ENCODE results near the gene BSN.

The BSN gene

DNA sequence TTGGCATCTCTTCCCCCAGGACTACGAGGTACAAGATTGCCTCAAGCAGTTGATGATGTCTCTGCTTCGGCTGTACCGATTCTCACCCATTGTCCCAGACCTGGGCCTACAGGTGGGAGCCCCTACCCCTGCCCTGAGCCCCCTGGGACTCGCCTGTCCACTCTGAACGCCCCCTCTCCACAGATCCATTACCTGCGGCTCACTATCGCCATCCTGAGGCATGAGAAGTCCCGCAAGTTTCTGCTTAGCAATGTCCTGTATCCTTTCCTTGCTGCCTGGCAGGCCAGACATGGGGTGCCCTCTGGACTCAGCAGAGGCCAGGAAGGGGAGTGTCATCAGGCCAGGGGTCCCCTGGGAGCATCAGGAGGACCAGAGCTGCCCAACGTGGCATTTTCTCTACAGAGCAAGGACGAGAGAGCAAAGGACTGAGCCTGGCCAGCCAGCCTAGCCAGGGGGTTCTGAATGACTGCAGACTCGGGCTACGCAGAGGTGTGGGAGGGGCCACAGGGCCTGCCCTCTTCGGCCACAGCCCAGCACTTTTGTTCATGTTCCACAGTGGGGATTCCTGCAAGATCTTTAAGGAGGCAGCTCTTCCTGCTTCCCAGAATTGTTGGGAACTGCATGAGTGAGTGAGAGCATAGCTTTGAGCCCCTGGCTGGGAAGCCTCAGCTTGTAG lies 146.3 kb downstream of the BSN start:
- no peak for DNase-seq

DNA sequence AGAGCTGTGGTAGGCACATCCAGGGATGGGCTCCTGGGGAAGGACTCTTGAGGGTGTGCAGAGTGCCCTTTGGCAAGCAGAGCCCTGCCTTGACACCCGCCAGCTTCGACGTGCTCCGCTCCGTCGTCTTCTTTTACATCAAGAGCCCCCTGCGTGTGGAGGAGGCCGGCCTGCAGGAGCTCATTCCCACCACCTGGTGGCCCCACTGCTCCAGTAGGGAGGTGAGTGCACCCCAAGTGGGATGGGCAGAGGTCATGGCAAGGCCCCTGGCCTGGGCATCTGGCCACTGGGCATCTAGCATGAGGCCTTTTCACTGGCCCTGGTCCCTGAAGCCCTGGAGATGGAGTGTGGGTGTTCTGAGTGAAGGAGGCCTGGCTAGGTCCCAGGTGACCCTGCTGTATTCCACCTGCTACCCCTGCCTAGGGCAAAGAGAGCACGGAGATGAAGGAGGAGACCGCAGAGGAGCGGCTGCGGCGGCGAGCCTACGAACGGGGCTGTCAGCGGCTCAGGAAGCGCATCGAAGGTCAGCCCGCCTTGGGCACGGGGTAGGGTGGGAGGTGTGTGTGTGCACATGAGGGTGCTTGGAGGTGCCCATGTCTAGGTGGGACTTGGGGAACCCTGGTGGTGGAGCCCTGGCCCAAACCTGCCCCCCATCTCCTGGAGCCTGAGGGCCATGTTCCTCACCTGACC lies 147.3 kb downstream of the BSN start:
- no peak for DNase-seq

DNA sequence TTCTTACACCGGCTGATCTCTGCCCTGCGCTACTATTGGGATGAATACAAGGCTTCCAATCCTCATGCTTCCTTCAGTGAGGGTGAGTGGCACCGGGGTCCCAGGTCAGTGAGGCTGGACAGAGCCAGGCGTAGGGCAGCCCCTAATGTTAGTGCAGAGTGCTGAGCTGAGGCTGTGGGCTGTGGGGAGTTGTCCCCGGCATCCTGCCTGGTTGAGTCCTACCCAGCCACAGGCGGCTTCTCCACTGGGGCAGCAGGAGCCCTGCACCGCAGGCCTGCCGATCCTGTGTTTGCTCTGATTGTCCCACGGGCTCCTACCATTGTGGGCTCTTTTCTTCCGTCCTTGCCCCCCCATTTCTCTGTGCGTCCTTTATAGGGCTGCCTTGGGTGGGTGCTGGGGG lies 148.4 kb downstream of the BSN start:
- DNase-seq: no peak

DNA sequence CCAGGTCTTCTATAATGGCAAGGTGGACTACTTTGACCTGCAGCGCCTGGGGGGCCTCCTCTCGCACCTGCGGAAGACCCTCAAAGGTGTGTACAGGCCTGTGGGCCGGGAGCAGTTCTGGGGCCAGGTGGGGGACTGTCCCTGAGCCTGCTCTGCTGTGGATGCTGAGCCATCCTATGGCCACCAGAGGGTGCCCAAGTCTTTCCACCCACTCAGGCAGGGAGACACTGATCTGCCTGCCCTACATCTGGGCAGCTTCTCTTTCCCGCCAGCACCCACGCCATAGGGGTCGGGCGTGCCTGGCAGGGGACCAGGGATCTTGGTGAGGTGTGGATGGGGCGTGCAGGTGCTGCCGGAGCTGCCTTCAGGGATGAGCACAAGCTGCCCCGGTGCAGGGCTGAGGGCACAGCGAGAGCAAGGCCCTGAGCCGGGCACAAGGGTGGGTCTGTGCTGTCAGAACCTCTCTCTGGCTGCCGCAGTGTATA lies 149.2 kb downstream of the BSN start:
- peak; percentile 8 for DNase-seq

DNA sequence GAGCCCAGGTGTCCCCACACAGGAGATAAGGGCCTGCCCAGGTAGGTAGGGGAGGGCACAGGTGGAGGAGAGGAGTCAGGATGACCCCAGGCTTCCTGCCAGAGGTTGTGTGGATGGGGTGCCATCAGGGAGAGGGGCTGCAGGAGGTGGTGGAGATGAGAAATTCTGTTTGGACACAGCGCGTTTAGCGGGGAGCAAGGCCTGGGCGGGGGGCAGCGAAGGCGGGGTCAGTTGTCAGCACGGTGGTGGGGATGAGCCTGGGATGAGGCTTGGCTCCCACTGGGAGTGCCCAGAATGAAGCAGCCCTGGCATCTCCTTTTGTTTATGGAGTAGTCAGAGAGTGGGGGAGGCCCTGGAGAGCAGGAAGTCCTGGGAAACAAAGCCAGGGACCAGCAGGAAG lies 149.7 kb downstream of the BSN start:
- DNase-seq: no peak

DNA sequence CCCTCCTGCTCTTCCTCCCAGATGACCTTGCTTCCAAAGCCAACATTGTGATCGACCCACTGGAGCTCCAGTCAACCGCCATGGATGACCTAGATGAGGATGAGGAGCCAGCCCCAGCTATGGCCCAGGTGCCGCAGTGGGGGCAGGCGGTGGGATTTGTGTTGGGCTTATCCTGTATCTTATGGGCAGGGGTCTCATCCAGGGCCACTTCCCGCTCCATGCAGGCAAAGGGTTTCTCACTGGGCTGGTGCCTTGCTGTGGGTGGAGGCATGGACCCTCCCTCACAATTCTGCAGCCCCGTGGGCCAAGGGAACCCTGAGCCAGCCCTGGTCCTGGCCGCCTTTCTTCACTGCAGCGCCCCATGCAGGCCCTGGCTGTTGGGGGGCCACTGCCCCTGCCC lies 150.4 kb downstream of the BSN start:
- no peak for DNase-seq

DNA sequence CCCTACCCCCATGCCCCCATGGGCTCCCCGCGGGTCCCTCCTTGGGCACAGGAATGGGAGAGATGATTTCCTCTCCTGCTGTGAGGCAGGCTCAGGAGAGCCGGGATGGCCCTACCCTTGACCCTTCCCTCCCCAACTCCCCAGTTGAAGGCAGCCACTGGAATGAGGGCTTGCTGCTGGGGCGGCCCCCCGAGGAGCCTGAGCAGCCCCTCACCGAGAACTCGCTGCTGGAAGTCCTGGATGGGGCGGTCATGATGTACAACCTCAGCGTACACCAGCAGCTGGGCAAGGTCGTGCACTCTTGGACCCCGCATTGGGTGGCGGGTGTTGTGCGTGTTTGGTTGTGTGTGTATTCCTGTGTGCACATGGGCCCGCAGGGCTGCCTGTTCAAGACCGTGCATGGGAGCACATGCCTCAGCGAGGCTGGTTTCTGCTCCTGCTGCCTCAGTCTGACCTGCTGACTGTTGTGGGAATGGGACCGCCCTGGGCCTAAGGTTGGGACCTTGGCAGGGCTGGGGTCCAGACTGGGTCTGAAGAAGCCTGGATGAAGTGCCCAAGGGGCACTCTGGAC lies 151.2 kb downstream of the BSN start:
- no peak for DNase-seq

DNA sequence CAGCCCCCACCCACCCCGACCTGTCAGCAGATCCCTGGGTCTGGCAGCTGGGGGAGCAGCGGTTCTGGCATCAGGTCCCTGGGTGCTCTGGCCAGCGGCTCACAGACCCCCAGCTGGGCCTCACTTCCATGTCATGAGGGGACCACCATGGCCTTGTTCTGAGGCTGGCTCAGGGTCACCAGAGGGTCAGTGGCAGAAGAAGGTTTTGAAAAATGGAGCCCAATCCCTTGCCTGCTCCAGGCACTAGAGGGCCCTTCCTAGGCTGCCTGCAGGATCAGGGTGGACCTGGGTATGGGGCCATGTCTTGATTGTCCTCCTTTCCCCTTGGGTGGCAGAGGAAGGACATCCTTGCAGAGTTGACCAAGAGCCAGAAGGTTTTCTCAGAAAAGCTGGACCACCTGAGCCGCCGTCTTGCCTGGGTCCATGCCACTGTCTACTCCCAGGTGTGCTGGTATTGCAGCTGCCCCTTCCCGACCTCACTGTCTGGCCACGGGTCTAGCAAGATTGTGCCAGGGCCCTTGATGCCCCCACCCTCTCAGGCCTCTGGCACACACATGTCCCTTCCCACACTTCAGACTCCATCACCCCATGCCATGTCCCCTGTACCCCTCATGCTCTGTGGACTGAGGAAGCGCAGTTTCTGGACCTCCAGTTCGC lies 152.3 kb downstream of the BSN start:
- no peak for DNase-seq

DNA sequence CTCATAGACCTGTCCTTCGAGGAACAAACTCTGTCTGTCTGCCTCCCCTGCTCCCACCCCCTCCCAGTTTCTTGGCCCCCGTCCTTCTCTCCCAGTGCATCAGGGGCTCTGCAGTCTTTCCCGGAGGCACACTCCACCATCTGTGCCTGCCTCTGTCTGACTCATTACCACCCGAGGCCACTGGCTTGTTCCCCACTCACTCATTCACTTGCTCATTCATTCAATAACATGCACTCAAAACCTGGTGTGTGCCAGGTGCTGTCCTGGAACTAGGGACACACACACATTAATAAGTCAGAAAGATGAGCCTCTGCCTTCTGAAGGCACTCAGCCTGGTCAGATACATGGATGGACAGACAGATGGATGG lies 152.8 kb downstream of the BSN start:
- DNase-seq: no peak

DNA sequence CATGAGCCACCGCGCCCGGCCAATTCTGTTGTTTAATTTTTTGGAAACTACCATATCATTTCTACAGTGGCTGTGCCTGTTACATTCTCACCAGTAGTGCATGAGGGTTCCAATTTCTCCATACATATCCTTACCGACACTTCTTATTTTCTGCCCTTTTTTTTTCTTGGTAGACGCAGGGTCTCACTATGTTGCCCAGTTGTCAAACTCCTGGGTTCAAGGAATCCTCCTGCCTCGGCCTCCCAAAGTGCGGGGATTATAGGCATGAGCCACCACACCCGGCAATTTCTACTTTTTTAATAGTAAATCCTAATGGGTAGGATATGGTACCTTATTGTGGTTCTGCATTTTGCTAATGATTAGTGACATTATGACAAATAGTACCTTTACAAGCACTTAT lies 155.6 kb downstream of the BSN start:
- DNase-seq: no peak

DNA sequence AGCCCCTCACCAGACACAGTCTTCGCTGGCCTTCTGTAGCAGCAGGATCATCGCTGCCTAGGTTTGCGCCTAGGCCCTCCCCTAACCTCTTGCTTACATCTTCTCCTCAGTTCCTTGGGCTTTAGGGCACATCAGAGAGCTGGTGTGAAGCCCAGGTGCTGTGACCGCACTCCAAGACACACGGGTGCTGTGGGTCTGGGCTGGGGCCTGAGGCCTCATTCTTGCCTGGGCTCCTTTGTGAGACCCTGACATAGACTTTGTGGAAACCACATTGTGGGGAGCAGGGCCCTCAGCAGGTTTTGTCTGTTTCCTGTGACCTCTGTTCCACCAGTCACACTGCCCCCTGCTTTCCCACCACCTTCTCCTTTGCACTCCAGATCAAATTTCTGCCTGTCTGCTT lies 157.2 kb downstream of the BSN start:
- no peak for DNase-seq

DNA sequence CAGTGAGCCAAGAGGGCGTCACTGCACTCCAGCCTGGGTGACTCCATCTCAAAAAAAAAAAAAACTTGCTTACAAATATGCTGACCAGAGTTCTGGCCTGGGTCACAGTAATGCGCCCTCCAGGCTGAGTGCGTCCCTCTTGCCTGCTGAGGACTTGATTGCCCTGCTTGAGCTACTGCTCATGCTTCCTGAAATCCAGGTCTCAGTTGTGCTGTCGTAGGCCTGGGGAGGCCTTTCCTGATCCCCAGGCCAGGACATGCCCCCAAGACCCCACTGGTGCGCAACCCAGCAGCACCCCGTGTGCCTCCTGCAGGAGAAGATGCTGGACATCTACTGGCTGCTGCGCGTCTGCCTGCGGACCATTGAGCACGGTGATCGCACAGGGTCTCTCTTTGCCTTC lies 157.9 kb downstream of the BSN start:
- DNase-seq: no peak

DNA sequence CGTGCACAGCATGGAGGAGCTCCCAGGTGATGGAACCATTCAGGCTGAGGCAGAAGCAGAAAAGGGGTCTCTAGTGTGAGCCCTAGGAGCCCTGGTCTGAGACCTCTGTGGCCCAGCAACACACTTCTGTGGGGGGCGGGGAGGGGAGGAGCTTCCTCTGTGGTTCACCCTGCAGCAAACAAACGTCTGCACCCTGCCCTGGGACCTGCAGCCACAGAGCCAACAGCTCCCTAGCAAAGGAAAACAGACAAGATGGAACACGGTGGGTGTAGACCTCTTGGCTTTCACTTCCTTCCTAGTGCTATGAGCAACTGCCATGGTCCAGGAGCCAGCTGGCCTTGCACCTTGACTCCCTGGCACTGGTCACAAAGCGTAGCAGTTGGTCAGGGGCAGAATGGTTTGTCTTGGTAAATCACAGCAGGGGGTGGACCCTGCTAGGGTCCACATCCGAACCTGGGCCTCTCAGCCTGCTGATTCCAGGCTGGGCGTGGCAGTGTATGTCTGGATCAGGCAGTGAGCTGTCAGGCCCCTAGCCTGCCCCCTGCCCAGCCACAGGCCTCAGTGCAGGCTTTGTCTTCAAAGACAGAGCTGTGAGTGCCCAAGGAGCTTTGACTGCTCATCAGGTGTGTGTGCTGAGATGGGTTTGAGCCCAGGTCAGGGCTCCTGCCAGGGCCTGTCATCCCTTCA lies 158.5 kb downstream of the BSN start:
- no peak for DNase-seq

DNA sequence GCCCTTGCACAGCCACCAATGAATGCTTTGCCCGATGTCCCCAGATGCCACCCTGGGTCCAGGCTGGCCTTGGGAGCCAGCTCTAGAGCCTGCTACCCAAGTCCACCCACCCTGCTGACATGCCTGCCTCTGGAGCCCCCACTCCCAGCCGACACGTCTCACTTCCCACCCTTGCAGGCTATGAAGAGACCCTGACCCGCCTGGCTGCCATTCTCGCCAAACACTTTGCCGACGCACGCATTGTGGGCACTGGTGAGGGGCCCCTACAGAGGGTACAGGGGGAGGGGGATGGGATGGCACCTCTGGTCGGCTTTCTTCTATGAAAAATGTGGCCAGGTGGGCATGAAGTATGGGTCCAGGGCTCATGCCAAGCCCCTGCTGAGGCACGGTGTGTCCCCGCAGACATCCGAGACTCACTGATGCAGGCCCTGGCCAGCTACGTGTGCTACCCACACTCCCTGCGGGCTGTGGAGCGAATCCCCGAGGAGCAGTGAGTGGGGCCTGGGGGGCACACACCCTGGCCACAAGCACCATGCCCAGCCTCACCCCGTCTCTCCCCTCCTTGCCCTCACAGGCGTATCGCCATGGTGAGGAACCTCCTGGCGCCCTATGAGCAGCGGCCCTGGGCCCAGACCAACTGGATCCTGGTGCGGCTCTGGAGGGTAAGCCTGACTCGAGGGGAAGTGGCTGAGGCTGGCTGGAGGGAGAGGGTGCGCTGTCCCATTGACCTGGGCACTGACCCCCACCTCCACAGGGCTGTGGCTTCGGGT lies 159.2 kb downstream of the BSN start:
- no peak for DNase-seq

DNA sequence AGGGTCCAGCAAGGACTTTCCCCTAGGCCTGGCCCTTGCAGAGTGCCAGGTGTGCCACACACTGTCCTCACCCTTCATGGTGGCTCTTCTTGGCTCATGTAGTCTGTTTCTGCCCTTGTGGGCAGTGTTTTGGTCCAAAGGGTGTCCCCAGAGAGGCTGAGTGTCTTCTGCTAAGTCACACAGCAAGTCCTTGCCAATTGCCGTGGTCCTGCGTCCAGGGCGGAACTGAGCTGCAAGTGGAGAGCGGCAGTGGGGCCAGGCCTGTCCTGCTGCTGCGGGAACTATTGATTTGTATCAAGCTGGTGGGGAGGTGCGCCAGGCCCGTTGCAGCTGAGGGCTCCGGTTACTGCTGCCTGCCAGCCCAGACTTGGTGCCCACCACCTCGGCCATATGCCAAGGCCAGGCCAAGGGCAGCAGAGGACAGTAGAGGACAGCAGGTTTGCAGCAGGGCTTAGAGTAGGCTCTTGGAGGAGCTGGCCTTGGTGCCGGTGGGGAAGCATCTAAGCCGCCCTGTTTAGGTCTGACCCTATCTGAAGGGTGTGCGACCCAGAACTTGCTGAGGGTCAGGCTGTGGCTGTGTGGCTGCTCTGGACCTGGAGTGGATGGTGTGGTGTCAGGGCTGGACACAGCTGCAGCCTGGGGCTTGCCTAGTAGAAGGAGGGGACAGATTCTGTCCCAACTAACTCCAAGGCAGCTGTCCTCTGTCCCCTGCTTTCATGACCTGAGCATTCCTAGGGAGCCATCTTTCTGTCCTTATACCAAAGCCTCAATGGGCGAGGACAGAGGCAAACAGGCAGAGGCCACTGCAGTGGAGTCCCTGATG lies 160.7 kb downstream of the BSN start:
- no peak for DNase-seq

DNA sequence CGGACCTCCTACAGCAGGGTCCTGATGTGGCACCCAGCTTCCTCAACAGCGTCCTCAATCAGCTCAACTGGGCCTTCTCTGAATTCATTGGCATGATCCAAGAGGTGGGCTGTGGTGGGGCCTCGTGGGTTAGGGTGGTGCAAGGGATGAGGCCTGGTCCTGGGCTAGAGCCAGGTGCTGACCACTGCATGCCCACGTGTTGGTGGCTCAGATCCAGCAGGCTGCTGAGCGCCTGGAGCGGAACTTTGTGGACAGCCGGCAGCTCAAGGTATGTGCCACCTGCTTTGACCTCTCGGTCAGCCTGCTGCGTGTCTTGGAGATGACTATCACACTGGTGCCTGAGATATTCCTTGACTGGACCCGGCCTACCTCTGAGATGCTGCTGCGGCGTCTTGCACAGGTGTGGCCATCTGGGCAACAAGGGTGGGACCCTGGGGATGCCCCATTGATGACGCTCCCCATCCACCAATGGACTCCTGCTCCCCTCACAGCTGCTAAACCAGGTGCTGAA lies 161.4 kb downstream of the BSN start:
- DNase-seq: no peak

DNA sequence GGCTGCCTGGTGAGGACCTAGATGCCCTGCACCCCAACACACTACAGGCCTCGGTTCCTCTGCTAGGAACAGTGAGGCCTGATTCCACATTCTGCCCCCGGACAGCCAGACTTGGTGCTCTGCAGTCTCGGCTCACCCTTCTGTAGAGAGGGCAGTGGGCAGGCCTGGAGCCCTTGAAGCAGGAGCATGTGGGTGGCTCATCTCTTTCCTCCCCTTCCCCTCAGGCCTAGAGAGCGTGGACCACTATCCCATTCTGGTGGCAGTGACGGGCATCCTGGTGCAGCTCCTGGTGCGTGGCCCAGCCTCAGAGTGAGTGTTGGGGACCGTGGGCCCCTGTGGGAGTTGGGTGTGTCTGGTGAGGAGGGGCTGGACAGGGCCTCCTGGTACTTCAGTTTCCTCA lies 161.9 kb downstream of the BSN start:
- DNase-seq: no peak

DNA sequence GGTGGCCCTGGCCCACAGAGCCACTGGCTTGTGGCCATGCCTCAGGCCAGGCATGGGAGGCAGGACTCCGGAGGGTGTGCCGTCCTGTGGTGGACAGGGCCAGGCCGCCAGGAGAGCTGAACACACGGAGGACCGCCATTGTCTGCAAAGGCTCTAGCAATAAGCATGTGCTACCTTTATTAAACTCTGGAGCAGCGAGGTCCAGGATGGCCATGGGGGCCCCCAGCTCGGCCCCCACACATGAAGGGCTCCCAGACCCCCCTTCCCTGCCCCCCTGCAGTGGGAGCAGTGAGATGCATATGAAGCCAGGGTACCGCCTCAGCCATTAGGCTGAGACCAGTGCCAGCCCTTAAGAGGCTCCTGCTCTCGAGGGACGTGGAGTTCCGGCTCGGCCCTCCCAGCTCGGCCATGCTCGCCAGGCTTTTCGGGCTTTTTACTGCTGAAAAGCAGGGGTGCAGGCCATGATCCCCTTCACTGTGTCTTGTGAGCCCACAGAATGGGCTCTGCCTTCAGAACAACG lies 162.5 kb downstream of the BSN start:
- no peak for DNase-seq

DNA sequence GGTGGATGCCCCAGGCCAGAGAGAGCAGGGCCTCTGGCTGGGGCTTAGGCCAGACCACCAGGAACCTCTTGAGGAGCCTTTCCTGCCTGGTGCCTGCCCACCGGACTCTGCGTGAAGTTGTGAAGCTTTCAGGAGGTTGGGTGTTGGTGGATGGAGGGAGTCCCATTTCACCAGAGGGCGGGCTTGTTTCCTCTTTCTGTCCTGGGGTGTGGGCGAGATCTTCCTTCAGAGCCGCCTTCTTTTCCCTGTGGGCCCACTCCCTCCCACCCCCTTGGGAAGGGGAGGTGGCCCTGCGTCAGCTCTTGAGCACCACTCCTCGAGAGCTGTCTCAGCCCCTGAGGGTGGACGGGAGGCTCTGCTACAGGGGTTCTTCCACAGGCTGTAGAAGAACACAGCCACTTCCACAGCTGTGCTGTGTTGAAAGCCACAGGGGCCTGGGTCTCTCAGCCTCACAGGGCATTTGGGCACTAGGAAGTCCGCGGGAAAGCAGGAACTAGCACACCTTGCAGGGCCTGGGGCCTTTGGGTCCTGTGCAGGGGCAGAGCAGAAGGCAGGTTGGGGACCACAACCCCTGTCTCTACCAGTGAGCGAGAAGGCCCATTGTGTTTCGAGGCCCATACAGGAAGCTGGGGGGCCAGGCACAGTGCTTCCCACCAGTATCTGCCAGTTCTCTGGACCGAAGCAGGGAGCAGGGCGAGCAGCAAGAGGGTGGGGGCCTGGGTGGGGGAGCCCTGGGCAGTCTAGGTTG lies 163.1 kb downstream of the BSN start:
- DNase-seq: no peak
